ENCODE data around the gene SSU72. TPM values are rescaled to one million over a fixed set of nuclear protein-coding genes. Genes with fewer than 3 reads are reported as not detected.

SSU72 gene
- 10 to 100 TPM; 78.5 to 81.6 (median 79.1) TPM for polyA plus RNA-seq (ENCODE audit: insufficient read length in 3 of 3)

- DNase-seq (ENCODE audit: low read depth in 3 of 3, low spot score in 2 of 3) = peak; percentile 74 to 85 (median 79)
Measured at GRCh38 chr1:1574721-1575537, at the start of gene SSU72. Gene SSU72 (minus strand): TSS chr1:1574863. CDS start chr1:1574557, 306 bp downstream.

GRCh38 chr1:1623631-1624442, 49.2 kb upstream of the SSU72 start:
- DNase-seq (ENCODE audit: low read depth in 3 of 3, low spot score in 2 of 3) = no peak

- no peak for DNase-seq (ENCODE audit: low read depth in 3 of 3, low spot score in 2 of 3)
Measured at GRCh38 chr1:1623181-1623630, 48.5 kb upstream of the SSU72 start.

GRCh38 chr1:1622788-1623094, 48.1 kb upstream of the SSU72 start:
- no peak for DNase-seq (ENCODE audit: low read depth in 3 of 3, low spot score in 2 of 3)

- DNase-seq (ENCODE audit: low read depth in 3 of 3, low spot score in 2 of 3) = no peak
Measured at GRCh38 chr1:1622010-1622787, 47.5 kb upstream of the SSU72 start.

GRCh38 chr1:1621173-1622009, 46.7 kb upstream of the SSU72 start:
- DNase-seq (ENCODE audit: low read depth in 3 of 3, low spot score in 2 of 3) = no peak

GRCh38 chr1:1620433-1621139, 45.9 kb upstream of the SSU72 start:
- DNase-seq (ENCODE audit: low read depth in 3 of 3, low spot score in 2 of 3) = no peak

- DNase-seq (ENCODE audit: low read depth in 3 of 3, low spot score in 2 of 3) = no peak
Measured at GRCh38 chr1:1619917-1620361, 45.3 kb upstream of the SSU72 start.

GRCh38 chr1:1618396-1619068, 43.9 kb upstream of the SSU72 start:
- no peak for DNase-seq (ENCODE audit: low read depth in 3 of 3, low spot score in 2 of 3)

- no peak for DNase-seq (ENCODE audit: low read depth in 3 of 3, low spot score in 2 of 3)
Measured at GRCh38 chr1:1617925-1618324, 43.3 kb upstream of the SSU72 start.

- DNase-seq (ENCODE audit: low read depth in 3 of 3, low spot score in 2 of 3) = no peak
Measured at GRCh38 chr1:1617516-1617915, 42.9 kb upstream of the SSU72 start.

- no peak for DNase-seq (ENCODE audit: low read depth in 3 of 3, low spot score in 2 of 3)
Measured at GRCh38 chr1:1616838-1617237, 42.2 kb upstream of the SSU72 start.

GRCh38 chr1:1616045-1616790, 41.6 kb upstream of the SSU72 start:
- DNase-seq (ENCODE audit: low read depth in 3 of 3, low spot score in 2 of 3) = no peak

- peak; percentile 79 to 91 (median 89) for DNase-seq (ENCODE audit: low read depth in 3 of 3, low spot score in 2 of 3)
Measured at GRCh38 chr1:1615256-1616044, 40.8 kb upstream of the SSU72 start, which contains the start of gene MIB2. Gene MIB2 (plus strand): TSS chr1:1615500. CDS start chr1:1623453, 7,953 bp downstream.

- no peak for DNase-seq (ENCODE audit: low read depth in 3 of 3, low spot score in 2 of 3)
Measured at GRCh38 chr1:1614954-1615255, 40.2 kb upstream of the SSU72 start.

GRCh38 chr1:1614204-1614953, 39.7 kb upstream of the SSU72 start:
- no peak for DNase-seq (ENCODE audit: low read depth in 3 of 3, low spot score in 2 of 3)
